Keratinocyte (primary cell): Measurements from ENCODE around the gene SRRD. TPM values are rescaled to one million over a fixed set of nuclear protein-coding genes. Genes with fewer than 3 reads are reported as not detected.

Source experiments
- DNase-seq: peaks from one replicate; pipeline ENCODE4 v3.0.0-alpha.2; 2011; ENCODE audit warnings: low read depth, missing footprints, low spot score
- FAIRE-seq: peaks from 2 replicates; lab custom pipeline; 2011; peaks lifted over from hg19 to GRCh38; lab: Jason Lieb, UNC
- H2AFZ ChIP-seq: 2 replicates; pipeline ENCODE4 v1.6.0; 2012; ENCODE audit warnings: low read length, control low read depth, inconsistent platforms; ENCODE audit not compliant: control insufficient read depth
- H3K27ac ChIP-seq: 2 replicates; pipeline ENCODE4 v1.5.1; 2011; ENCODE audit warnings: low read length; ENCODE audit not compliant: control insufficient read depth, insufficient read depth
- H3K27me3 ChIP-seq: 3 replicates; pipeline ENCODE4 v1.6.0; 2011; ENCODE audit warnings: low read length; ENCODE audit not compliant: control insufficient read depth, insufficient read depth; ENCODE audit errors: extremely low read depth
- H3K36me3 ChIP-seq, 2 experiments: 2 replicates in 1 of 2; 3 replicates in 1 of 2; pipeline ENCODE4 v1.5.1; 2011; ENCODE audit warnings: low read length in 2 of 2, mild to moderate bottlenecking in 1 of 2; ENCODE audit not compliant: control insufficient read depth in 2 of 2, insufficient read depth in 2 of 2; ENCODE audit errors: extremely low read depth in 1 of 2
- H3K4me1 ChIP-seq: 3 replicates; pipeline ENCODE4 v1.5.1; 2011; ENCODE audit warnings: low read length; ENCODE audit not compliant: control insufficient read depth, insufficient read depth; ENCODE audit errors: extremely low read depth
- H3K4me2 ChIP-seq: 3 replicates; pipeline ENCODE4 v1.6.0; 2011; ENCODE audit warnings: low read depth, low read length; ENCODE audit not compliant: control insufficient read depth, insufficient read depth; ENCODE audit errors: extremely low read depth
- H3K4me3 ChIP-seq, 3 experiments: fragments of 200-600 bp in 1 of 3; sonication (generic) in 1 of 3; 2 replicates in 2 of 3; 3 replicates in 1 of 3; pipeline ENCODE4 v1.5.1; 2011 to 2016; ENCODE audit warnings: low read length in 3 of 3, mild to moderate bottlenecking in 3 of 3, control low read depth in 2 of 3, inconsistent platforms in 1 of 3, low read depth in 1 of 3, mixed read lengths in 1 of 3, mixed run types in 1 of 3, moderate library complexity in 1 of 3; ENCODE audit not compliant: control insufficient read depth in 2 of 3, insufficient read depth in 2 of 3; ENCODE audit errors: extremely low read depth in 1 of 3
- H3K79me2 ChIP-seq: 2 replicates; pipeline ENCODE4 v1.6.0; 2012; ENCODE audit warnings: low read length; ENCODE audit not compliant: control insufficient read depth, insufficient read depth
- H3K9ac ChIP-seq: 3 replicates; pipeline ENCODE4 v1.6.0; 2011; ENCODE audit warnings: low read length; ENCODE audit not compliant: control insufficient read depth, insufficient read depth; ENCODE audit errors: extremely low read depth
- H3K9me1 ChIP-seq: 3 replicates; pipeline ENCODE4 v1.6.0; 2011; ENCODE audit warnings: low read length; ENCODE audit not compliant: control insufficient read depth, insufficient read depth; ENCODE audit errors: extremely low read depth
- H3K9me3 ChIP-seq: 2 replicates; pipeline ENCODE4 v1.5.1; 2012; ENCODE audit warnings: low read depth, low read length; ENCODE audit not compliant: control insufficient read depth
- H4K20me1 ChIP-seq: 3 replicates; pipeline ENCODE4 v1.6.0; 2011; ENCODE audit warnings: low read length; ENCODE audit not compliant: control insufficient read depth, insufficient read depth; ENCODE audit errors: extremely low read depth
- CTCF ChIP-seq, 3 experiments: IDR thresholded peaks in 1 of 3; conservative IDR thresholded peaks in 1 of 3; optimal IDR thresholded peaks in 1 of 3; 2 replicates in 2 of 3; 3 replicates in 1 of 3; pipeline versions ENCODE3 to v1.5.1; 2011; ENCODE audit warnings: low read length in 3 of 3, mild to moderate bottlenecking in 3 of 3, moderate library complexity in 2 of 3, control low read depth in 1 of 3, inconsistent platforms in 1 of 3; ENCODE audit not compliant: insufficient read depth in 2 of 3; ENCODE audit errors: extremely low read depth in 1 of 3
- EZH2 ChIP-seq: IDR thresholded peaks from one replicate; pipeline ENCODE4 v1.6.1; 2012; ENCODE audit warnings: inconsistent platforms, mild to moderate bottlenecking, low read length, moderate library complexity
- dilution Hi-C: fragments of 300-500 bp; cut with MboI; formaldehyde crosslinking; loops from one replicate; pipeline ENCODE4 v1.7.0; 2020; ENCODE audit warnings: low sequenced_read_pairs; ENCODE audit not compliant: extremely low pct_ligation_motif_present
- polyA plus RNA-seq, 5 experiments: library from polyadenylated mRNA; depleted of rRNA in 3 of 5; stranded (reverse) in 3 of 5; stranded (forward) in 1 of 5; unstranded in 1 of 5; fragments of >200 nt; gene quantifications; 1 replicate in 1 of 5; 2 replicates in 3 of 5; 3 replicates in 1 of 5; pipeline versions ENCODE4 v1.2.1 to v1.2.3, GENCODE V29; 2011 to 2012; ENCODE audit warnings: missing spikeins in 2 of 5, low read depth in 1 of 5, low replicate concordance in 1 of 5

Gene SRRD
- polyA plus RNA-seq, 1 donor (not counting 4 experiments of a cell fraction or from before 2014, with no cell fraction given) = 45.0 TPM

DNA sequence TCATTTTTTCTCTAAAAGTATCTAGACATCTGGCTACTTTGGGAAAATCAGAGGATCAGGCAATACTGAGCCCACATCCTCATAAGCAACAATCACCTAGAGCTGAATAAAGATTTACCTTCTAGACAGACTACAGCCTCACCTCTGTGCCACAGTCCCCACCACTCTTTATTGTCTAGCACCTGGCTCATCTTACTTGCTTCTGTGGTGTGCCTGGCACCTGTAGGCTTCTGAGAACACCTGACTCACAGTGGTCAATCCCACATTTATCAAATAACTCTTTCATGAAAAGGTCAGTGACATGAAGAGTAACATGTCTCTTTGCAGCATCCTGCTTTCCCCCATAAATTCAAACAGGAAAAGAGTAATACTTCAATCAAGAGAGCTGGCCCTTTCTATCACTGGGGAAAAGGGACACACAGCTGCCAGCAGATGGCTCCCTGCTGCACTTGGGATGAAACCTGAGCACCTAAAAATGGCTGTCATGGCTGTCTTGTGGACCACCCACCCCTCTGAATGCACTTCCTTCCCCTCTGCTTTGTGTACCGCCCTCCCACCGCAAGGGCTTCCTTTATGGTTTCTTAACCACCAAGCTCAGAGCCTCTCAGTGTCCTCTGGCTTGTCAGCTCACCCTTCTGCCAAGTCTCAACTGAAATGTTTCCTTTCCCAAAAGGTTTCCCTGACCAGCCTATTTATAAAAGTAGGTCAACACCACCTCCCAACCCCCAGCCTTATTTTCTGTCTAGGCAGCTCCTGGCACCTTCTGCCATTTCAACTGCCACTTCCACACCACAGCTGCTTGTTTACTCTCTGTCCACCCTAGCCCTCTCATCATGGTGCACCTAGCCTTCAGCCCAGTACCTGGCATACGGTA, 19.2 kb downstream of the SRRD start:
- TF ChIP-seq CTCF (optimal IDR thresholded peaks at IDR 0.05 in 1 of 3, IDR thresholded peaks at IDR 0.05 in 1 of 3, conservative IDR thresholded peaks at IDR 0.05 in 1 of 3; ENCODE audit: extremely low read depth in 1 of 3, insufficient read depth in 2 of 3, low read length in 3 of 3) = peak; percentile 58 to 80 (median 63)
- TF ChIP-seq EZH2 = no peak
- no peak overlapping the region for H3K9ac ChIP-seq
- peaks cover 40 to 45% of the 10 kb centered on the region in 2 experiments for H3K36me3 ChIP-seq
- no peaks in the 10 kb centered on the region for H3K9me3 ChIP-seq
- no peaks in the 10 kb centered on the region for H3K4me1 ChIP-seq
- H3K9me1 ChIP-seq = no peaks in the 10 kb centered on the region
- H3K4me3 ChIP-seq = no peak overlapping the region
- dilution Hi-C loops = no loop called here
- H3K79me2 ChIP-seq = no peaks in the 10 kb centered on the region
- no peak overlapping the region for H2AFZ ChIP-seq
- DNase-seq = no peak
- FAIRE-seq = peak; percentile 20
- H3K27me3 ChIP-seq = no peaks in the 10 kb centered on the region
- no peak overlapping the region for H3K4me2 ChIP-seq
- no peaks in the 10 kb centered on the region for H4K20me1 ChIP-seq
- H3K27ac ChIP-seq = no peak overlapping the region

DNA sequence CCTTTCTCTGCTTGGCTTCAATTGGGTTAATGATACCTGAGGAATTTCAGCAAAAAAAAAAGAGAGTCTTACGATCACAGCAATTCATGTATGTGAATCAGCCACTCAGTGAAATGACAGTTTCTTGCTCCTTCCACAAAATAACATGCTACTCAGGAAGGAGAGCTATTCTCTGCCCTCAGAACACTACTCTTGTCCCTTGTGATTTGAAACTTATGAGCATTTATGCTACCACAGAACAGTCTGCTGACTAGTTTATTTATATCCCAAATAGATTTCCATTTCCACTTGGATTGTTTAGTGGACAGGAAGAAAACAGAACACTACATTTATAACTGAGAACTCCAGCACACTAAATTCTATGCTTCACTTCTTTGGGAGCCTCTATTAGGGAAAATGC, 20.1 kb downstream of the SRRD start:
- FAIRE-seq (no peak), DNase-seq (no peak)
- no peak overlapping the region for H2AFZ ChIP-seq
- no peak overlapping the region for H3K4me2 ChIP-seq
- H3K4me1 ChIP-seq = no peaks in the 10 kb centered on the region
- H3K9ac ChIP-seq = no peak overlapping the region
- no peak overlapping the region for H3K27ac ChIP-seq
- TF ChIP-seq EZH2 (no peak), CTCF (optimal IDR thresholded peaks at IDR 0.05 in 1 of 3, IDR thresholded peaks at IDR 0.05 in 1 of 3, conservative IDR thresholded peaks at IDR 0.05 in 1 of 3; ENCODE audit: extremely low read depth in 1 of 3, insufficient read depth in 2 of 3, low read length in 3 of 3) (no peak)
- H3K79me2 ChIP-seq = no peaks in the 10 kb centered on the region
- H3K36me3 ChIP-seq = peaks cover 40 to 48% of the 10 kb centered on the region in 2 experiments
- dilution Hi-C loops = no loop called here
- H3K4me3 ChIP-seq = no peak overlapping the region
- no peaks in the 10 kb centered on the region for H3K27me3 ChIP-seq
- H3K9me1 ChIP-seq = no peaks in the 10 kb centered on the region
- no peaks in the 10 kb centered on the region for H3K9me3 ChIP-seq
- H4K20me1 ChIP-seq = no peaks in the 10 kb centered on the region
